HepG2 (cell line): ENCODE data around the gene CCDC121. TPM values are rescaled to one million over a fixed set of nuclear protein-coding genes. Genes with fewer than 3 reads are reported as not detected.

Experiments used
- BCLAF1 ChIP-seq: fragments of 450-650 bp; IDR thresholded peaks from 2 replicates; pipeline ENCODE4 v1.6.1; 2017; ENCODE audit warnings: mild to moderate bottlenecking
- DRAP1 ChIP-seq: IDR thresholded peaks from 2 replicates; pipeline ENCODE4 v1.6.1; 2016; ENCODE audit warnings: missing genetic modification reagents, missing compliant biosample characterization
- HOXD1 ChIP-seq: sonication (generic); formaldehyde crosslinking; IDR thresholded peaks from 2 replicates; pipeline ENCODE4 v1.5.0; 2020; ENCODE audit warnings: missing genetic modification reagents
- KAT2B ChIP-seq: fragments of 150-350 bp; IDR thresholded peaks from 2 replicates; pipeline ENCODE4 v1.6.1; 2014; ENCODE audit warnings: low read depth, low read length, borderline replicate concordance
- MAFK ChIP-seq, 2 experiments: IDR thresholded peaks in 1 of 2; conservative IDR thresholded peaks in 1 of 2; 2 replicates each; pipeline ENCODE4 v1.6.1; 2011; ENCODE audit warnings: improper control_type of control experiment in 2 of 2, low read length in 2 of 2
- NCOA1 ChIP-seq: sonication (generic); formaldehyde crosslinking; IDR thresholded peaks from 2 replicates; pipeline ENCODE4 v1.9.0; 2021; ENCODE audit warnings: missing genetic modification reagents
- ONECUT2 ChIP-seq: sonication (generic); formaldehyde crosslinking; IDR thresholded peaks from 2 replicates; pipeline ENCODE4 v1.4.0; 2020; ENCODE audit warnings: missing genetic modification reagents
- PHF20 ChIP-seq: sonication (generic); formaldehyde crosslinking; IDR thresholded peaks from 2 replicates; pipeline ENCODE4 v1.5.0; 2020; ENCODE audit warnings: mild to moderate bottlenecking, missing genetic modification reagents
- POLR2A ChIP-seq, 2 experiments: IDR thresholded peaks; 2 replicates each; pipeline ENCODE4 v1.6.1; 2011; ENCODE audit warnings: low read depth in 2 of 2, low read length in 2 of 2, mild to moderate bottlenecking in 1 of 2, moderate library complexity in 1 of 2; ENCODE audit not compliant: insufficient read depth in 1 of 2
- PRPF4 ChIP-seq: fragments of 200-400 bp; formaldehyde crosslinking; IDR thresholded peaks from 2 replicates; pipeline ENCODE4 v1.6.1; 2016; ENCODE audit warnings: low read length, low read depth; ENCODE audit not compliant: poor library complexity, severe bottlenecking
- RFX5 ChIP-seq: IDR thresholded peaks from 2 replicates; pipeline ENCODE4 v1.6.1; 2011; ENCODE audit warnings: low read depth, low read length, improper control_type of control experiment
- SPEN ChIP-seq: sonication (generic); formaldehyde crosslinking; IDR thresholded peaks from 2 replicates; pipeline ENCODE4 v1.5.1; 2020; ENCODE audit warnings: low read depth, mild to moderate bottlenecking, missing genetic modification reagents
- TBL1XR1 ChIP-seq: fragments of 150-350 bp; IDR thresholded peaks from 2 replicates; pipeline ENCODE4 v1.6.1; 2014; ENCODE audit warnings: borderline replicate concordance, low read length; ENCODE audit not compliant: partially characterized antibody
- U2AF2 ChIP-seq: fragments of 200-400 bp; formaldehyde crosslinking; IDR thresholded peaks from 2 replicates; pipeline ENCODE4 v1.6.1; 2017; ENCODE audit warnings: low read depth, mild to moderate bottlenecking, low read length
- YEATS4 ChIP-seq: sonication (generic); formaldehyde crosslinking; IDR thresholded peaks from 2 replicates; pipeline ENCODE4 v1.4.0; 2020; ENCODE audit warnings: missing genetic modification reagents, borderline replicate concordance
- ZFP37 ChIP-seq: sonication (generic); formaldehyde crosslinking; IDR thresholded peaks from 2 replicates; pipeline ENCODE4 v1.4.0; 2020; ENCODE audit warnings: missing genetic modification reagents, borderline replicate concordance
- ZKSCAN5 ChIP-seq: sonication (generic); formaldehyde crosslinking; IDR thresholded peaks from 2 replicates; pipeline ENCODE4 v1.5.1; 2020; ENCODE audit warnings: mild to moderate bottlenecking, missing genetic modification reagents
- ZNF10 ChIP-seq: sonication (generic); formaldehyde crosslinking; IDR thresholded peaks from 2 replicates; pipeline ENCODE4 v1.4.0; 2020; ENCODE audit warnings: mild to moderate bottlenecking, low read depth, missing genetic modification reagents, borderline replicate concordance
- ZNF224 ChIP-seq: sonication (generic); formaldehyde crosslinking; IDR thresholded peaks from 2 replicates; pipeline ENCODE4 v1.5.0; 2020; ENCODE audit warnings: mild to moderate bottlenecking, missing genetic modification reagents
- ZNF232 ChIP-seq: sonication (generic); formaldehyde crosslinking; IDR thresholded peaks from 2 replicates; pipeline ENCODE4 v1.4.0; 2020; ENCODE audit warnings: missing genetic modification reagents, borderline replicate concordance
- ZNF234 ChIP-seq: sonication (generic); formaldehyde crosslinking; conservative IDR thresholded peaks from 2 replicates; pipeline ENCODE4 v1.5.1; 2020; ENCODE audit warnings: mild to moderate bottlenecking, missing genetic modification reagents
- polyA plus RNA-seq, 8 experiments: library from polyadenylated mRNA; depleted of rRNA in 3 of 8; stranded (reverse) in 7 of 8; unstranded in 1 of 8; fragments of >200 nt; fragmentation: Illumina TruSeq in 4 of 8; extraction: Trizol in 4 of 8; gene quantifications; 2 replicates each; pipeline versions ENCODE4 v1.2.1 to v1.2.3, GENCODE V29; 2011 to 2016; ENCODE audit warnings: low read depth in 4 of 8, missing spikeins in 1 of 8, mixed read lengths in 1 of 8; ENCODE audit not compliant: insufficient read depth in 1 of 8
- total RNA-seq, 5 experiments: library from RNA; depleted of rRNA; stranded (reverse); fragments of >200 nt; fragmentation: Illumina TruSeq; extraction: Trizol; gene quantifications; 2 replicates each; pipeline ENCODE4 v1.2.3, GENCODE V29; 2016; ENCODE audit warnings: low read depth in 1 of 5

The CCDC121 gene
- total and polyA plus RNA-seq, 2 of the 13 experiments (the other 11 are each of a cell fraction or from before 2014, with no cell fraction given), result 1.9 to 3.0 TPM

GRCh38 chr2:27582695-27583389 is 46.0 kb downstream of the CCDC121 start, which contains the start of gene ZNF512 (continued):
- TF ChIP-seq U2AF2 (0 out of 2 replicates have a peak, but pooled peaks have one; percentile 73), ONECUT2 (CRISPR knock-in tag) (no peak), ZNF224 (CRISPR knock-in tag) (no peak), MAFK (conservative IDR thresholded peaks at IDR 0.05 in 1 of 2, IDR thresholded peaks at IDR 0.05 in 1 of 2; ENCODE audit: low read length in 2 of 2) (no peak), HOXD1 (CRISPR knock-in tag) (peak; percentile 69; the same call in 1 of the 2 replicates), TBL1XR1 (peak; percentile 42), NCOA1 (CRISPR knock-in tag) (0 out of 2 replicates have a peak, but pooled peaks have one; percentile 1), PRPF4 (no peak), YEATS4 (peak; percentile 78; the same call in 1 of the 2 replicates), POLR2A (IDR thresholded peaks at IDR 0.05; ENCODE audit: insufficient read depth in 1 of 2, low read depth in 2 of 2, low read length in 2 of 2) (peak; percentile 87 to 88), DRAP1 (CRISPR knock-in tag) (peak; percentile 98), SPEN (CRISPR knock-in tag) (peak; percentile 91), ZKSCAN5 (CRISPR knock-in tag) (no peak), ZNF232 (CRISPR knock-in tag) (peak; percentile 76; the same call in 1 of the 2 replicates), RFX5 (no peak), PHF20 (CRISPR knock-in tag) (peak; percentile 92), BCLAF1 (no peak), ZNF234 (CRISPR knock-in tag) (no peak), ZFP37 (CRISPR knock-in tag) (0 out of 2 replicates have a peak, but pooled peaks have one; percentile 72), KAT2B (no peak), ZNF10 (CRISPR knock-in tag) (no peak)
